ENCODE results near the gene MYO1H.

The MYO1H gene

DNA sequence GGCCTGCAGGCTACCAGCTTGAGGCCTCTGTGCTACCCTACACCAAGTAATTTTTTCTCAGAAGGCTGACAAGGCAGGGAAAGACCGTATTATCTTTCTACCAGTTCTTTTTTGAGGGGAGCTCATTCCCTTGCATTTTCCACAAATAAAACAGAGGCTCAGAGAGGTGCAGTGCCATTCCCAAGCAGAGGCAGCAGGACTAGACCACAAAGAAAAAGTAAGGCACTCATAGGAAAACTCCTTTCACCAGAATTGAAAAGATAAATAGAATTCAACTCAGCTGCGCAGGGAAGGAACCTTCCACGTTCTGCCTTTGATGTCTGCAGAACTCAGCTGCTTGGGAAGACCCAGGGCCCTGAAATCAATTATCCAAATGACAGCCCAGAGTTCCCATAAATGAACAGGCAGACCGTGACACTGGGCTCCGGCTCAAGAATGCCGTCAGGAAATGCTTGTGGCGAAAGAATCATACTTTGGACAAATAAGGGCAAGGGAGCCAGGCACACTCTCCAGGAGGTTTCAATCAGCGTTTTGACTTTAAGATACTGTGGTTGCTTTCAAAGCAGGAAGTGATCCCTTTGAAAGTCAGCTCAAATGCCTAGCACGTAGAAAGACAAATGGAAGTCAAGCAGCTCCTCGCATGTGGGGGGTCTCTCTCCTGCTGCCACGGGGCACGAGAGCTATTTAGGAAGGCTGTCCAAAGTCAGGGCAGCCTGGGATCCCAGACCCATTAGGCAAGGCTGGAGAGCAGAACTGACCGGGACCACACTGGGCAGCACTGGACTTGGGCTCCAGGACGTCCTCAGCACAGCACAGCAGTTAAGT is 115.4 kb downstream of the MYO1H start (continued):
- TF ChIP-seq ZBTB48 (tag by site-specific recombination; IDR thresholded peaks at IDR 0.05): peak; percentile 33; the same call in 1 of the 2 replicates
- 0 out of 2 replicates have a peak, but pooled peaks have one; percentile 34 for TF ChIP-seq ZBTB21 (tag by site-specific recombination; IDR thresholded peaks at IDR 0.05)
- TF ChIP-seq ZNF621 (tag by site-specific recombination; IDR thresholded peaks at IDR 0.05): no peak
- TF ChIP-seq ZNF155 (tag by site-specific recombination; IDR thresholded peaks at IDR 0.05): no peak
- peak; percentile 77; the same call in 1 of the 2 replicates for TF ChIP-seq MEIS1 (CRISPR knock-in tag; IDR thresholded peaks at IDR 0.05; ENCODE audit: borderline replicate concordance)
- TF ChIP-seq ZNF121 (tag by site-specific recombination; IDR thresholded peaks at IDR 0.05): 0 out of 2 replicates have a peak, but pooled peaks have one; percentile 18
- peak; percentile 64 for TF ChIP-seq ZNF629 (tag by site-specific recombination; IDR thresholded peaks at IDR 0.05)
- no peak for TF ChIP-seq PBX3 (CRISPR knock-in tag; IDR thresholded peaks at IDR 0.05)
- no peak for TF ChIP-seq ZNF202 (tag by site-specific recombination; IDR thresholded peaks at IDR 0.05; ENCODE audit: borderline replicate concordance)
- peak; percentile 72 for TF ChIP-seq ZNF600 (tag by site-specific recombination; IDR thresholded peaks at IDR 0.05)

- H3K4me1 ChIP-seq (ENCODE audit: control insufficient read depth, insufficient read depth, low read length): peaks cover 18% of the 10 kb centered on the region
- CTCF ChIA-PET: interaction anchor here (0.7 to 5.3 kb wide), 3 partner anchors 30 to 62 kb away, joined by 3 to 27 read pairs (median 7); no protein-coding TSS in a partner anchor
- TF ChIP-seq ZNF133 (tag by site-specific recombination; IDR thresholded peaks at IDR 0.05) (no peak), ZNF335 (tag by site-specific recombination; conservative IDR thresholded peaks at IDR 0.05) (no peak), ZNF624 (tag by site-specific recombination; IDR thresholded peaks at IDR 0.05) (no peak), ZNF518A (tag by site-specific recombination; conservative IDR thresholded peaks at IDR 0.05; ENCODE audit: low read depth) (no peak), ZNF292 (tag by site-specific recombination; IDR thresholded peaks at IDR 0.05; ENCODE audit: borderline replicate concordance, low read depth) (no peak), ZBTB44 (tag by site-specific recombination; IDR thresholded peaks at IDR 0.05) (no peak), RBAK (tag by site-specific recombination; IDR thresholded peaks at IDR 0.05) (no peak)
- H3K4me3 ChIP-seq (ENCODE audit: low read depth, low read length): no peak overlapping the region
- peak overlapping the region; percentile 24; the same call in 1 of the 2 replicates for H3K27ac ChIP-seq (ENCODE audit: extremely low read depth, low read depth, low read length)
- peaks cover 0 to 49% of the 10 kb centered on the region in 2 experiments; a peak in 2 of 3 replicates for H3K36me3 ChIP-seq (ENCODE audit: control insufficient read depth in 2 of 2, insufficient read depth in 1 of 2, low read length in 2 of 2)
- POLR2A ChIA-PET: interaction anchor here (1.2 to 4.2 kb wide), 3 partner anchors 9 to 13 kb away, joined by 3 to 17 read pairs (median 3); partner anchors contain the start of genes KCTD10 and UBE3B
- no peaks in the 10 kb centered on the region for H3K9me3 ChIP-seq (ENCODE audit: control insufficient read depth, insufficient read depth, low read depth, low read length)
These were observed 116.1 kb downstream of the MYO1H start for GRCh38 chr12:109463756-109464155.
